Prostate gland (tissue), 2 donors: ENCODE results near the gene MCCD1.

Source experiments
- CTCF ChIP-seq, 4 experiments: fragments of 200-600 bp in 2 of 4; fragments of 450-650 bp in 2 of 4; sonication (generic) in 2 of 4; IDR thresholded peaks; 1 replicate in 3 of 4; 2 replicates in 1 of 4; pipeline ENCODE4 v1.5.1; 2016 to 2019; ENCODE audit warnings: antibody characterized with exemption in 4 of 4, mild to moderate bottlenecking in 2 of 4, moderate library complexity in 2 of 4
- POLR2A ChIP-seq: fragments of 450-650 bp; IDR thresholded peaks from one replicate; pipeline ENCODE4 v1.6.1; 2016; ENCODE audit warnings: antibody characterized with exemption, mild to moderate bottlenecking
- POLR2AphosphoS5 ChIP-seq: sonication (generic); formaldehyde crosslinking; IDR thresholded peaks from one replicate; pipeline ENCODE4 v1.6.1; 2017; ENCODE audit warnings: antibody characterized with exemption

GRCh38 chr6:31548544-31548873 lies 19.7 kb downstream of the MCCD1 start:
- no peak for TF ChIP-seq CTCF (IDR thresholded peaks at IDR 0.05)
- TF ChIP-seq POLR2AphosphoS5 = no peak
- TF ChIP-seq POLR2A = no peak
